Uterus (tissue), 4 donors: ENCODE results near the gene COL6A1. TPM values are rescaled to one million over a fixed set of nuclear protein-coding genes. Genes with fewer than 3 reads are reported as not detected.

ENCODE experiments used
- DNase-seq, 2 donors: peaks; one replicate each; pipeline ENCODE4 v3.0.0-alpha.2; 2019 to 2020
- H3K27ac ChIP-seq, 2 donors: fragments of 200-600 bp; sonication (generic); 1 replicate in 1 of 2; 2 replicates in 1 of 2; pipeline ENCODE4 v1.5.1; 2016 to 2018
- H3K27me3 ChIP-seq, 2 donors: fragments of 200-600 bp; sonication (generic); one replicate each; pipeline ENCODE4 v1.5.1; 2018 to 2019; ENCODE audit warnings: control low read depth in 1 of 2
- H3K36me3 ChIP-seq, 2 donors: fragments of 200-600 bp; sonication (generic); one replicate each; pipeline ENCODE4 v1.5.1; 2019; ENCODE audit warnings: control low read depth in 1 of 2
- H3K4me1 ChIP-seq, 2 donors: fragments of 200-600 bp; sonication (generic); one replicate each; pipeline ENCODE4 v1.5.1; 2018 to 2019; ENCODE audit warnings: control low read depth in 1 of 2
- H3K4me3 ChIP-seq, 2 donors: fragments of 200-600 bp; sonication (generic); 1 replicate in 1 of 2; 2 replicates in 1 of 2; pipeline ENCODE4 v1.5.1; 2018 to 2019; ENCODE audit warnings: mild to moderate bottlenecking in 1 of 2
- H3K9me3 ChIP-seq, 2 donors: fragments of 200-600 bp; sonication (generic); one replicate each; pipeline ENCODE4 v1.5.1; 2019; ENCODE audit warnings: control low read depth in 1 of 2
- CTCF ChIP-seq, 4 experiments: fragments of 200-600 bp in 2 of 4; fragments of 450-650 bp in 2 of 4; sonication (generic) in 2 of 4; IDR thresholded peaks; one replicate each; pipeline ENCODE4 v1.5.1; 2016 to 2019; ENCODE audit warnings: antibody characterized with exemption in 4 of 4, mild to moderate bottlenecking in 2 of 4, moderate library complexity in 1 of 4
- POLR2A ChIP-seq, 2 donors: fragments of 450-650 bp; IDR thresholded peaks; one replicate each; pipeline ENCODE4 v1.6.1; 2016; ENCODE audit warnings: antibody characterized with exemption in 2 of 2, mild to moderate bottlenecking in 1 of 2, moderate library complexity in 1 of 2
- intact Hi-C: fragments of 100-400 bp; cut with DNase I; formaldehyde crosslinking; loops from one replicate; pipeline ENCODE4 v1.15.1; 2023; ENCODE audit warnings: low total_unique reads
- total RNA-seq, 4 donors: library from RNA; depleted of rRNA in 3 of 4; stranded (reverse); fragments of >200 nt in 3 of 4; gene quantifications; one replicate each; pipeline versions ENCODE4 v1.1.0 to v1.2.4, GENCODE V29; 2014 to 2023
- donor health status: DM: yes; HTN: yes; CAD: no.

The COL6A1 gene
- total RNA-seq, result 1,000 to 10,000 TPM in 1 of 4 donors, 100 to 1,000 TPM in 3; 621 to 1,160 (median 804) TPM

GRCh38 chr21:45981151-45982091 is at the start of gene COL6A1:
Gene COL6A1, plus strand, starts transcription at chr21:45981770. Its CDS starts 81 bp downstream, at chr21:45981851.
- Histone ChIP-seq H3K36me3 (no peaks in the 10 kb centered on the region), H3K27me3 (no peaks in the 10 kb centered on the region), H3K4me3 (peak within 1 kb of the TSS; percentile 71 to 92), H3K4me1 (peaks cover 0 to 20% of the 10 kb centered on the region in 2 donors), H3K27ac (peak within 1 kb of the TSS; percentile 96 to 98), H3K9me3 (no peaks in the 10 kb centered on the region)
- intact Hi-C loops, result loop anchor here (5.0 kb wide), 1 partner anchor 71 kb away; no protein-coding TSS in a partner anchor
- TF ChIP-seq CTCF (IDR thresholded peaks at IDR 0.05) (peak in 1 of 4 experiments; percentile 27), POLR2A (IDR thresholded peaks at IDR 0.05) (peak; percentile 78 to 89)
- peak; percentile 87 to 90 for DNase-seq

- TF ChIP-seq POLR2A (IDR thresholded peaks at IDR 0.05) (no peak), CTCF (IDR thresholded peaks at IDR 0.05) (no peak)
- H3K27me3 ChIP-seq, result no peaks in the 10 kb centered on the region
- no peaks in the 10 kb centered on the region for H3K36me3 ChIP-seq
- H3K4me3 ChIP-seq, result no peak overlapping the region
- H3K9me3 ChIP-seq, result peaks cover 0 to 11% of the 10 kb centered on the region in 2 donors
- no peaks in the 10 kb centered on the region for H3K4me1 ChIP-seq
- intact Hi-C loops, result no loop called here
- no peak overlapping the region for H3K27ac ChIP-seq
- no peak for DNase-seq
Observed at GRCh38 chr21:45932922-45933502, 48.6 kb upstream of the COL6A1 start.

GRCh38 chr21:45934085-45934484 is 47.5 kb upstream of the COL6A1 start:
- no peak for TF ChIP-seq CTCF (IDR thresholded peaks at IDR 0.05)
- no peak for TF ChIP-seq POLR2A (IDR thresholded peaks at IDR 0.05)
- no peak overlapping the region for H3K4me3 ChIP-seq
- no peaks in the 10 kb centered on the region for H3K4me1 ChIP-seq
- H3K9me3 ChIP-seq, result peaks cover 0 to 11% of the 10 kb centered on the region in 2 donors
- DNase-seq, result no peak
- H3K27me3 ChIP-seq, result no peaks in the 10 kb centered on the region
- intact Hi-C loops, result no loop called here
- no peaks in the 10 kb centered on the region for H3K36me3 ChIP-seq
- H3K27ac ChIP-seq, result no peak overlapping the region

- TF ChIP-seq POLR2A (IDR thresholded peaks at IDR 0.05) (no peak), CTCF (IDR thresholded peaks at IDR 0.05) (no peak)
- Histone ChIP-seq H3K4me1 (no peaks in the 10 kb centered on the region), H3K27me3 (no peaks in the 10 kb centered on the region), H3K36me3 (no peaks in the 10 kb centered on the region), H3K4me3 (no peak overlapping the region), H3K9me3 (peaks cover 0 to 11% of the 10 kb centered on the region in 2 donors), H3K27ac (no peak overlapping the region)
- DNase-seq, result no peak
- intact Hi-C loops, result no loop called here
Observed at GRCh38 chr21:45934554-45934953, 47.0 kb upstream of the COL6A1 start.

- H3K9me3 ChIP-seq, result peaks cover 0 to 11% of the 10 kb centered on the region in 2 donors
- TF ChIP-seq CTCF (IDR thresholded peaks at IDR 0.05), result no peak
- TF ChIP-seq POLR2A (IDR thresholded peaks at IDR 0.05), result no peak
- no peaks in the 10 kb centered on the region for H3K27me3 ChIP-seq
- H3K4me1 ChIP-seq, result no peaks in the 10 kb centered on the region
- intact Hi-C loops, result no loop called here
- no peak overlapping the region for H3K27ac ChIP-seq
- no peaks in the 10 kb centered on the region for H3K36me3 ChIP-seq
- no peak overlapping the region for H3K4me3 ChIP-seq
- no peak for DNase-seq
Observed at GRCh38 chr21:45935628-45936027, 45.9 kb upstream of the COL6A1 start.
